ENCODE results near the gene FBN1.

Gene FBN1

DNA sequence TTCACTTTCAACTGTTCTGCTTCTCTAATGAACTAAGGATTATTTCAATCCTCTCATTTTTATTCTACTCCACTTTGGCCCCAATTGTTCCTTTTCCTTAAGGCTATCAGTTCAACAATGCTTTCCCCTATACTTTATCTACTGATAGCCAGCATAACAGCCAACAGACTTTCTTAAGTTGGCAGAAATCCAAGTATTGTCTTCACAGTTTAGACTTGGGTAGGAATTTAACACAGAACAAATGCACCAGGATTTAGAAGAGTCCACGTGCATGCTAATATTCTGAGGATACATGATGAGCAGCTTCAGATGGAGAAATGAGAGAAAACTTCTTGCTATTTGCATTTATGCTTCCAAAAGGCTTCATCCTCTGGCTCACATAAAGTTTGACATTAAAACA lies 54.8 kb downstream of the FBN1 start:
- no peaks in the 10 kb centered on the region for H3K4me1 Mint-ChIP-seq (ENCODE audit: low read depth)
- no peaks in the 10 kb centered on the region for H3K9me3 Mint-ChIP-seq
- no peak overlapping the region for H3K4me3 Mint-ChIP-seq
- no peaks in the 10 kb centered on the region for H3K36me3 Mint-ChIP-seq (ENCODE audit: low read depth)
- no peak overlapping the region for H3K27ac Mint-ChIP-seq
- H3K27me3 Mint-ChIP-seq: no peaks in the 10 kb centered on the region

DNA sequence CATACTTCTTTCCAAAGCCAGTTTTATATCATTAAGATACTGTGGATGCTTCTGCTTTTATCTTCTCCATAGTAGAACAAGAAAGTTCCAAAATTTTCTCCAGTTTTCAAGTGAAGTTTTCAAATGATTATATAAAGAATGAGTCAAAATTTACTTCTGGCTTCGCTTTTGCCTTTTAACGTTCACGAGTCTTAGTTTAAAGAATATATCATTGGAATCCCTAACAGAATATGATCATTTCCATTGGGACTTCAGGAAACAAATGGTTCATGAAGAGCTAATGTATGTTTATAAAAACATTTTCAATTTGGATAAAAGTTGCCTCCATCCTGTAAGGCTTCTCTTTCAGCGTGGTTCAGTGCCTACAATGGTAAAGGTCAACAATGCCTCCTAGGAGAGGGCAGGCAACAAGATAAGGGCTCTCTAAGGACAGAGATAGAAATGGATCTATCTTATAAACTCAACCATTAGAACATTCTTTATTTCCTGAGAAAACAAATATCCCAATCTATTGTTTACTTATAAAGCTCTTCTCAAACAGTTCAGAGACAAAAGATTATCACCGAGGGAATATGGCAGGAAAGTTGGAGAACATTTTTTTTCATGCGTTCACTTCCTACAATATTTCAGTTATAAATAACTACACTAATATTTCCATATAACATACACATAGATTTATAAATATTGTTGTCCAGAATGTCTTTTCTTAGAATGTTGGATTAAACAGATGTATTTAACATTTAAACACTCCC lies 60.5 kb downstream of the FBN1 start:
- H3K9me3 Mint-ChIP-seq: no peaks in the 10 kb centered on the region
- H3K4me1 Mint-ChIP-seq (ENCODE audit: low read depth): no peaks in the 10 kb centered on the region
- H3K27ac Mint-ChIP-seq: no peak overlapping the region

DNA sequence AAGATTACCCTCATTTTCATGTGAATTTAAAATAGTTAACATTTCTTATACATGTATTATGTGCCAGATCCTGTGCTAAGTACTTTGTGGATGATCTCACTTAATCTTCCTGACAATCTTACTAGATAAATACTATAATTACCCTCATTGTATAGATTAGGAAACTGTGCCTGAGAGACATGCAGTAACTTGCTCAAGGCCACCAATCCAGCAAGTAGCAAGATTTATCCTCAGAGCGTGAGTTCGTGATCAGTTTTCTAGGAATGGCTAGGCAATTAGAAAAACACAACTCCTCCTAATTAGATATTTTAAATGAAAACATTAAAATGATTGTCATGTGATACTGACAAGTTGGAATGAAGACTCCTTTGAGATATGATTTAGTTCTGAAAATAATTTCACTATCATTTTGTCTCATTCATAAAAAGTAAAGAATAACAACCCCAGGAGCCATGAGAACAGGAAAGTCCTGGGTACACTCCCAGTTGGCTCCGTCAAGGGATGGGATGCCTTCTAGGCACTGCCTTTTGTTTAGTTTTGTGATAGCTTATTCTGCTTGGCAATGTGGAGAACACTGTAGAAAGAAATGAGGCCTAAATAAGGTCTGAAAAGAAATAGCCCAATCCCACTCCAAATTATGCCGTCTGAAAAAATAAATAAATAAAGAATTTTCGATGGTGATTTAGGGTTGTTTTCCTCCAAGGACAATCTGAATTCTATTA lies 61.3 kb downstream of the FBN1 start:
- Mint-ChIP-seq H3K27ac (no peak overlapping the region), H3K27me3 (no peaks in the 10 kb centered on the region), H3K36me3 (ENCODE audit: low read depth) (no peaks in the 10 kb centered on the region), H3K4me3 (no peak overlapping the region), H3K9me3 (no peaks in the 10 kb centered on the region), H3K4me1 (ENCODE audit: low read depth) (no peaks in the 10 kb centered on the region)

More for the DNA sequence above, 60.5 kb downstream of the FBN1 start:
- no peak overlapping the region for H3K4me3 Mint-ChIP-seq
- no peaks in the 10 kb centered on the region for H3K36me3 Mint-ChIP-seq (ENCODE audit: low read depth)
- no peaks in the 10 kb centered on the region for H3K27me3 Mint-ChIP-seq

DNA sequence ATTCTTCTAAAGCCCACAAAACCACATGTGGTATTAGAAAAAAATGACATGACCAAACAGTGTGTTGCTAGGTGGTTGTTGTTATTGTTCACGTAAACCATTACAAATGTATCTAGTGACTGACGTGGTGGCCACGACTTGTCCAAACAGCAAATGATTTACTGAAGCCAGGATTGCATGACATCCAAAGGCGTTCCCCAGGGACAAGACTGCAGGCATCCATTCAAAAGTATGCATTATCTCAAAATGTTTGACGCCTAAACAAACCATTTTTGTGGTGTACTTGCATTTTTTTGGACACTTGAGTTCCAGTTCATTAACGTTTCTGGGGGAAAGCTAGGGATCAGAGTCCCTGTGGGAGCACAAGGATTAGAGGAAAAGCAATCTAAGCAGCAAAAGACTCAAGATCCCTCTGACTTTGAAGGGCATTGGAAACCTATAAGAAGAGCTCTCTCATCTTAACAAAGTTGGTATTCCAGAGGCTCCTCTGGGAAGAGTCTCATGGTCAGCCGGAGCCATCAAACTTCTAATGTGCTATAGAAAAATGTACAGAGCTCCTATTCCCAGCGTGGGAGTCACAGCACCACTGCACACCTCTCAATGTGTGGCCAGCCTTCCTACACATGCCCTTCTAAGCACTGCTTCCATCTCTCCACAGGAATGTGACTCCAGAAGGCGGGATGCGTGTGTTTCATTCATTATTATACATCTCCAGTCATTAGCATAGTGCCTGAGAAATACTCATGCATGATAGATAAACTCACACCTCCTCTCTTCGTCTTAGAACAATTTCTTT lies 62.9 kb downstream of the FBN1 start:
- Mint-ChIP-seq H3K36me3 (ENCODE audit: low read depth) (no peaks in the 10 kb centered on the region), H3K9me3 (no peaks in the 10 kb centered on the region), H3K27me3 (no peaks in the 10 kb centered on the region), H3K27ac (no peak overlapping the region), H3K4me1 (ENCODE audit: low read depth) (no peaks in the 10 kb centered on the region), H3K4me3 (no peak overlapping the region)

DNA sequence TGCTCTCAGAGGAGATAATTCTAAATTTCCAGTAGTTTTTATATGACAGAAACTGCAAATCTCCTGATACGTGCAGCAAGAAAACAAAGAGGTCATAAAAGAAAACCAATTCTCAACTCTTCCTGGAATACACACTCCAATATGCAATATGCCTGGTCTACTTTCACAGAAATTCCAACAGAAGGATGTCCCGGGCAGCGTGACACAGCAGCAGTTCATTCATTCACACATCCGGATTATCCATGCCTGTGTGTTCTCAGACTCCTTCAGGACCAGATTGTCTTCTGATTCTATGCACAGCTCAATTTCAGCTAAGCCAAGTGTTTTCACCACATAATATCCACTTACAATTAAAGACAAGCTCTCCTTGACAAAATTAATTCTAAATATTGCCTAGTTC lies 64.3 kb downstream of the FBN1 start:
- no peak overlapping the region for H3K27ac Mint-ChIP-seq
- H3K27me3 Mint-ChIP-seq: no peaks in the 10 kb centered on the region
- H3K4me1 Mint-ChIP-seq (ENCODE audit: low read depth): no peaks in the 10 kb centered on the region
- H3K36me3 Mint-ChIP-seq (ENCODE audit: low read depth): no peaks in the 10 kb centered on the region
- no peak overlapping the region for H3K4me3 Mint-ChIP-seq
- no peaks in the 10 kb centered on the region for H3K9me3 Mint-ChIP-seq

DNA sequence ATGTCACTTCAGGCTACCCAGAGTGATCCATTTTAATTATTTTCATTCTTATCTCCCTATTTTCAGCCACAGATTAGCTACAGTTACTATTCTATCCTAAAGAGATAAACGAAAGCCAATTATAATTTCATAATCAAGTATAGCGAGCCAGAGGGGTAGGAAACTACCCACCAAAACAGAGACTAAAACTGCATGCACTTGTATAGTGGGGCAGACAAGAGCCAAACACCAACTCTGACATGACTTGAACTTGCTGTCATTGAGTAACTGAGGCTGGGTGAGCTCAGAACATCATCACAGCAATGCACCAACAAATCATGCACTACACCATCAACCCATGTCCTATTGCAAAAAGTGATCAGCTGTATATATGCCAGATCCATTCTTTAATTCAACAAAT lies 64.8 kb downstream of the FBN1 start:
- H3K27me3 Mint-ChIP-seq: no peaks in the 10 kb centered on the region
- H3K9me3 Mint-ChIP-seq: no peaks in the 10 kb centered on the region
- no peaks in the 10 kb centered on the region for H3K36me3 Mint-ChIP-seq (ENCODE audit: low read depth)
- no peaks in the 10 kb centered on the region for H3K4me1 Mint-ChIP-seq (ENCODE audit: low read depth)
- no peak overlapping the region for H3K4me3 Mint-ChIP-seq
- H3K27ac Mint-ChIP-seq: no peak overlapping the region

DNA sequence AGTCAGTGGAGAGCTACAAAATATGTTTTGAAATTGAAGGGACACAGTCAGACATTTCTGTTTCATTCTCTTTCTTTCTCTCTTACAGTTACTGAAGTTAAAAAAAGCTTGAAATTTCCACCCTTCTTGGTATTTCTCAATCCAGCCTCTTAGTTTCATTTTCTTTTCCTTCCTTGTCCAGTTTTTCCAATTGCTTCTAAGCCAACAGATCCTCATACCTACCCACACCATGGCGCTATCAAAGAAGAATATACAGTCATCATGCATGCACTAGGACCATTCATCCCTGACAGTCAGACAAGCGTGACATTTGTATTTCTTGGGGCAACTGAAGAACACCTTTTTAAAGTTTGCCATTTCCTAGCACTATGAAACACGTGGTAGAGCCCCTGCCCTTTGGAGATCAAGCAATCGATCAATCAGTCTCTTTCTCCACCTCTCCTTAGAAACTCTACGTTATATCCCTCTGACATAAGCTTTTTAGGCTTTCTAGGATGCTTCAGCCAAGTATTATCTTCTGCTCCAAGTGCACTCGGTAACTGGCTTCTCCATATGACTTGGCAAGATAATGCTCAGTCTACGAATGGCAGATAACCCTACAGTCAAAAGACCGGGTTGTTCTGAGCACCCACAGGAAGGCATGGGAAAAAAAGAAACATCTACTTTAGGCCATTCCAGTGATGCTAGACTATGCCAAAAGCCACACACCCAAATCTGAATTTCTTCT lies 65.4 kb downstream of the FBN1 start:
- H3K27me3 Mint-ChIP-seq: no peaks in the 10 kb centered on the region
- H3K27ac Mint-ChIP-seq: no peak overlapping the region
- H3K4me3 Mint-ChIP-seq: no peak overlapping the region
- no peaks in the 10 kb centered on the region for H3K4me1 Mint-ChIP-seq (ENCODE audit: low read depth)
- no peaks in the 10 kb centered on the region for H3K9me3 Mint-ChIP-seq
- H3K36me3 Mint-ChIP-seq (ENCODE audit: low read depth): no peaks in the 10 kb centered on the region

DNA sequence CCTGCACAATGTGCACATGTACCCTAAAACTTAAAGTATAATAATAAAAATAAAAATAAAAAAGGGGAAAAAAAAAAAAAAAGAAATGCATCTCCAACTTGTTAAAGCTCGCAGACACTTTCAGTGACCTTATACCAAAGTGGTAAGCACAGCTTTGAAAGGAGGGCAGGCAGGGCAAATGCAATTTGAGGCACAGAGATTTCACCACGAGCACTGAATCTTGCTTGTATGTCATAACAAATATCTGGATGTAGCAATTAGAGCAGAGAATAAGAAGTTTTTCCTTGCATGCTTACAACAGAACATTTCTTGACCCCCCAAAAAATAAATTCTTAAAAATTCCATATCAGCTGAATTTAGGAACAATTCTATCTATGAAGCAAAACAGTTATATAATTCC lies 66.5 kb downstream of the FBN1 start:
- H3K4me3 Mint-ChIP-seq: no peak overlapping the region
- no peaks in the 10 kb centered on the region for H3K4me1 Mint-ChIP-seq (ENCODE audit: low read depth)
- no peaks in the 10 kb centered on the region for H3K9me3 Mint-ChIP-seq
- H3K27me3 Mint-ChIP-seq: no peaks in the 10 kb centered on the region
- H3K36me3 Mint-ChIP-seq (ENCODE audit: low read depth): no peaks in the 10 kb centered on the region
- no peak overlapping the region for H3K27ac Mint-ChIP-seq

DNA sequence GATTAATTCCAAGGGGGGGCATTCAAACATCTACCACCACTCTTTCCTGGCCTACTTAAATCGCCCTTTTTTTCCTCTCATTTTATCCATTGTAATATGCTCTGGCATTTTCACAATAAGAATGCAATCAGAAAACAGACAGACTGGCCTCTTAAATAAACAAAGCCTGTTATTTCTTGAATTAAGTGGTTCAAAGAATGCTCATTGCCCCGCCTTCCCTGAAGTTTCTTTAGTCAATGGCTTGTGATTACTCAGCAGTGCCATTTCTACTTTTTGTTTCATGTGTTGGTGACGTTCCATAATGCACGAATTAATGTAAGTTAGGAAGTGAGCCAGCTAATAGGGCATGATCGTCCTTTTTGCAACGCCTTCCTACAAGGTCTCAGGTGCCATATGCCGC lies 68.0 kb downstream of the FBN1 start:
- no peak overlapping the region for H3K27ac Mint-ChIP-seq
- H3K4me1 Mint-ChIP-seq (ENCODE audit: low read depth): no peaks in the 10 kb centered on the region
- H3K4me3 Mint-ChIP-seq: no peak overlapping the region
- no peaks in the 10 kb centered on the region for H3K36me3 Mint-ChIP-seq (ENCODE audit: low read depth)
- no peaks in the 10 kb centered on the region for H3K27me3 Mint-ChIP-seq
- no peaks in the 10 kb centered on the region for H3K9me3 Mint-ChIP-seq

DNA sequence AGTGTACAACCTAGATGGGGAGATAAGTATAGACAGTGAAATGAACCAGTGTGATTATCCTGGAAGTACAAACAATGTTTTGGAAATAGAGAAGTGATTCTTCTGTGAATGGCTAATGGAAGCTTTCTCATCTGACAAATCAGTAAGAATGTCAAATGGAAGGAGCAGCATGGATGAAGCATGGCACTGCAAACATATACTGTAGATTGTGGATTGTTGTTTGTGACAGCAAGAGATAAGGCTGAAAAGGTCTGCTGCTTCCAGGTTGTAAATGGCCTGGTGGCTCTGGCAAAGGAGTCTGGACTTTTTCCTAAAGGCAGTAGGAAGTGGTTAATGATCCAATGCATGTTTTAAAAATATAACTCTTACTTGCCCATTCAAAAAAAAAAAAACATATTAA lies 71.3 kb downstream of the FBN1 start:
- Mint-ChIP-seq H3K4me1 (ENCODE audit: low read depth) (no peaks in the 10 kb centered on the region), H3K36me3 (ENCODE audit: low read depth) (no peaks in the 10 kb centered on the region), H3K9me3 (no peaks in the 10 kb centered on the region), H3K4me3 (no peak overlapping the region), H3K27ac (no peak overlapping the region), H3K27me3 (no peaks in the 10 kb centered on the region)

DNA sequence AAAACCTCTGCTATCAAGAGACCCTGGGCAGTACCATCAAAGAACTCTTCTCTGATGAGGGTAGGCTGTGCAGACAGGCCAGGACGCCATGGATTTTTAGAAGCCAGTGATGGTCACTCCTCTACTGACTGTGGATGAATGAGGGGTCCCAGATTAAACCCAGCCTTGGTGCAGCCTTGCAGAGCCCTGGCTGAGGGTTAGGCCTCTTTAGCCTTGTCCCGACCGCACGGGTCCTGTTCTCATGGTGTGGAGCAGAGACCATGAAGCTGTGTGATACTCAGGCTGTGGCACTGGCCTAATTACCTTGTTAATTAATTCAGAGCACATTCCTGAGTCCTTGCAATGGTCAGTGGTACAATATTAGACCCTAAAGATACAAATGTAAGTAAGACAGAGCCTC lies 71.7 kb downstream of the FBN1 start:
- Mint-ChIP-seq H3K9me3 (no peaks in the 10 kb centered on the region), H3K4me3 (no peak overlapping the region), H3K36me3 (ENCODE audit: low read depth) (no peaks in the 10 kb centered on the region), H3K27ac (no peak overlapping the region), H3K27me3 (no peaks in the 10 kb centered on the region), H3K4me1 (ENCODE audit: low read depth) (no peaks in the 10 kb centered on the region)

DNA sequence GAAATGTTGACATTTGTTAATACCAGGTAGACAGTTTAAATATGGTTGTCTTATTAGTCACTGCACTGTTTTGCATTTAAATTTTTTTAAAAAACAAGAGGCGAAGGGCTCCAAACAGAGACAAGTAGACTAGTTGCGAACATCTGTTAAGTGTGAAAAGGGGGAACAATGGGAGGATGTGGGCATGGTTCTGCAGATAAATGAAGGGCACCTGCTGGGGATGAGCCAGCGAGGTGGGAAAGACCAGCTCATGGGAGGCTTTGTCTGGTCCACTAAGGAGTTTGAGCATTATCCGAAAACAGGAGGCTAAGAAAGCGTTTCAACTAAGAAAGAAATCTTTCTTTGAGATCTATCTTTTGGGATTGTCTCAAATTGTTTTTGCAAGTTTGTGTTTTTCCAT lies 72.7 kb downstream of the FBN1 start:
- Mint-ChIP-seq H3K27ac (no peak overlapping the region), H3K9me3 (no peaks in the 10 kb centered on the region), H3K27me3 (no peaks in the 10 kb centered on the region), H3K36me3 (ENCODE audit: low read depth) (no peaks in the 10 kb centered on the region), H3K4me1 (ENCODE audit: low read depth) (no peaks in the 10 kb centered on the region), H3K4me3 (no peak overlapping the region)

DNA sequence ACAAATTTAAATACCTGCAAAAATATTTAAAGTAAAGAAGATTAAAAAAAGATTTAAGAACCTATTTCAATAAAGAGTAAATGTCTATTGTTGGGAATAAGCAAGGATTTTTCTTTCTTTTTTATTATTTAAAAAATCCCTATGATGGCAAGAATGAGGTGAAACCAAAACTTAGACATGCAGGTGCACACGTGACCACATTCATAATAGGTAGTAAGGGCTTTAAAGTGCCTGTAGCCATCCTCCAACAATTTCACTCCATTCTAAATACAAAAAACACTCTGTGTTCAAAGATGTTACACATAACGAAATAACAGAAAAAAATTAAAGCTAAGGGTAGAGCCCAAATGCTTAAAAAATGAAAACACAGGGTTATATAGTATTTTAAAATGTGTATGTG lies 74.0 kb downstream of the FBN1 start:
- H3K36me3 Mint-ChIP-seq (ENCODE audit: low read depth): no peaks in the 10 kb centered on the region
- H3K4me1 Mint-ChIP-seq (ENCODE audit: low read depth): no peaks in the 10 kb centered on the region
- H3K4me3 Mint-ChIP-seq: no peak overlapping the region
- H3K9me3 Mint-ChIP-seq: no peaks in the 10 kb centered on the region
- no peak overlapping the region for H3K27ac Mint-ChIP-seq
- no peaks in the 10 kb centered on the region for H3K27me3 Mint-ChIP-seq

DNA sequence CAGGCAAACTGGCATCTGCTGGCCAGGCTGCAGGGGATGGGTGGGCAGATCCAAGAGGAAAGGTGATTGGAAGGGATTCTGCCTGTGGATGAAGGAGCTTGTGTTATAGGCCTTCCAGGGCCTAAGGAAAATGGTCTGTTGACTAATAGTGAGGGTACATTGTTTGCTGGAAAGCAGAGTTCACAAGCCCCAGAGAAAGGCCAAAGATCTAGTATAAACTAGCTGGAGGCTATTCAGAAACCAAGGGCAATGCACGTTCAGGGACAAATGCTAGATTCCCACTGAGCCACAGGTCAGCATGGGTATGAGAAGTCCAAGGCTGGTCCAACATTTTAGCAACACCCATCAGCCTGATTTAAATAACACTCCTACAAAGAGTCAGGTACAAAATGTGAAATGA lies 74.7 kb downstream of the FBN1 start:
- Mint-ChIP-seq H3K4me1 (ENCODE audit: low read depth) (no peaks in the 10 kb centered on the region), H3K36me3 (ENCODE audit: low read depth) (no peaks in the 10 kb centered on the region), H3K4me3 (no peak overlapping the region), H3K9me3 (no peaks in the 10 kb centered on the region), H3K27ac (no peak overlapping the region), H3K27me3 (no peaks in the 10 kb centered on the region)
